Smooth muscle cell (in vitro differentiated cells): Measurements from ENCODE around the gene RSPH3. TPM values are rescaled to one million over a fixed set of nuclear protein-coding genes. Genes with fewer than 3 reads are reported as not detected.
A peak's percentile ranks its signal among the peaks of the same experiment; 100 is the strongest.
"Not testable (repeated sequence)": the region's sequence is repeated elsewhere in the genome, so short reads cannot be mapped to it uniquely, and the experiment has no call there.

Experiments
- DNase-seq: peaks from one replicate; lab custom pipeline; 2025; ENCODE audit not compliant: unreplicated experiment; lab: John Stamatoyannopoulos, UW
- H2AFZ ChIP-seq: fragments of 200-600 bp; sonication (generic); 2 replicates; pipeline ENCODE4 v1.6.0; 2016; ENCODE audit warnings: antibody characterized with exemption, low read depth, mild to moderate bottlenecking
- H3F3A ChIP-seq: fragments of 200-600 bp; sonication (generic); 2 replicates; pipeline ENCODE4 v1.6.0; 2017; ENCODE audit warnings: antibody characterized with exemption, low read depth
- H3K27ac ChIP-seq: fragments of 200-600 bp; sonication (generic); 2 replicates; pipeline ENCODE4 v1.5.1; 2016; ENCODE audit warnings: low read depth, mild to moderate bottlenecking
- H3K27me3 ChIP-seq: fragments of 200-600 bp; sonication (generic); 2 replicates; pipeline ENCODE4 v1.6.1; 2016; ENCODE audit warnings: low read depth, mild to moderate bottlenecking
- H3K36me3 ChIP-seq: fragments of 200-600 bp; sonication (generic); 2 replicates; pipeline ENCODE4 v1.5.1; 2016; ENCODE audit warnings: low read depth
- H3K4me1 ChIP-seq: fragments of 200-600 bp; sonication (generic); 2 replicates; pipeline ENCODE4 v1.5.1; 2016; ENCODE audit warnings: low read depth
- H3K4me2 ChIP-seq: fragments of 200-600 bp; sonication (generic); 2 replicates; pipeline ENCODE4 v1.6.0; 2016; ENCODE audit warnings: mild to moderate bottlenecking
- H3K4me3 ChIP-seq: fragments of 200-600 bp; sonication (generic); 2 replicates; pipeline ENCODE4 v1.5.1; 2016; ENCODE audit warnings: mild to moderate bottlenecking
- H3K79me2 ChIP-seq: fragments of 200-600 bp; sonication (generic); 2 replicates; pipeline ENCODE4 v1.6.0; 2016; ENCODE audit warnings: low read depth, mild to moderate bottlenecking
- H3K9ac ChIP-seq: fragments of 200-600 bp; sonication (generic); 2 replicates; pipeline ENCODE4 v1.6.0; 2016; ENCODE audit warnings: low read depth
- H3K9me3 ChIP-seq: fragments of 200-600 bp; sonication (generic); replicated peaks from 2 replicates; pipeline ENCODE4 v1.5.1; 2016; ENCODE audit warnings: low read depth
- H4K20me1 ChIP-seq: fragments of 200-600 bp; sonication (generic); 2 replicates; pipeline ENCODE4 v1.6.0; 2016; ENCODE audit warnings: low read depth
- CTCF ChIP-seq: fragments of 200-600 bp; sonication (generic); IDR thresholded peaks from 2 replicates; pipeline ENCODE4 v1.5.1; 2017; ENCODE audit warnings: borderline replicate concordance, mild to moderate bottlenecking, antibody characterized with exemption; ENCODE audit not compliant: insufficient read depth, poor library complexity, severe bottlenecking
- WGBS: methylation state at CpG from one replicate; pipeline ENCODE4 v1.1.7; 2016; ENCODE audit warnings: low lambda C conversion rate; 5-methylcytosine and 5-hydroxymethylcytosine counted together
- polyA plus RNA-seq: library from polyadenylated mRNA; unstranded; fragments of >200 nt; fragmentation: Nextera tagmentation; extraction: Ambion mirVana; gene quantifications from 2 replicates; pipeline ENCODE4 v1.2.1, GENCODE V29; 2016
- total RNA-seq: library from RNA; depleted of rRNA; stranded (reverse); fragments of >200 nt; gene quantifications from 2 replicates; pipeline ENCODE4 v1.2.3, GENCODE V29; 2014

The RSPH3 gene
- total and polyA plus RNA-seq, 2 experiments from 2014 or later, result 7.1 to 7.5 TPM

- Histone ChIP-seq H3K4me3 (no peak overlapping the region), H3K79me2 (no peaks in the 10 kb centered on the region), H4K20me1 (no peaks in the 10 kb centered on the region), H2AFZ (no peak overlapping the region), H3K9ac (peak overlapping the region; percentile 6), H3K36me3 (no peaks in the 10 kb centered on the region), H3K4me1 (peaks cover 3% of the 10 kb centered on the region), H3K27me3 (no peaks in the 10 kb centered on the region), H3K4me2 (peak overlapping the region; percentile 46), H3F3A (no peaks in the 10 kb centered on the region), H3K27ac (peak overlapping the region; percentile 81), H3K9me3 (no peaks in the 10 kb centered on the region)
- no peak for TF ChIP-seq CTCF
- WGBS, result 67% methylated on average over 8 of the region's 8 CpGs
- no peak for DNase-seq
Observed at GRCh38 chr6:159038914-159039884, 39.2 kb upstream of the RSPH3 start.

GRCh38 chr6:159038318-159038717, 38.3 kb upstream of the RSPH3 start:
- not testable (repeated sequence) for H2AFZ ChIP-seq, H3K9me3 ChIP-seq, H3K4me2 ChIP-seq, H4K20me1 ChIP-seq, H3F3A ChIP-seq, DNase-seq, H3K36me3 ChIP-seq, H3K4me1 ChIP-seq, H3K9ac ChIP-seq, H3K27me3 ChIP-seq, H3K79me2 ChIP-seq, H3K4me3 ChIP-seq
- 92% methylated on average over 12 of the region's 12 CpGs for WGBS
- peak overlapping the region; percentile 81 for H3K27ac ChIP-seq

- no peak for DNase-seq
- H3K4me2 ChIP-seq, result no peak overlapping the region
- no peak overlapping the region for H3K9ac ChIP-seq
- H3K27me3 ChIP-seq, result no peaks in the 10 kb centered on the region
- no peaks in the 10 kb centered on the region for H3K9me3 ChIP-seq
- H3K4me3 ChIP-seq, result no peak overlapping the region
- H4K20me1 ChIP-seq, result no peaks in the 10 kb centered on the region
- peaks cover 3% of the 10 kb centered on the region for H3K4me1 ChIP-seq
- H3K27ac ChIP-seq, result peak overlapping the region; percentile 81
- no peaks in the 10 kb centered on the region for H3F3A ChIP-seq
- WGBS, result 60% methylated on average over 5 of the region's 5 CpGs
- no peaks in the 10 kb centered on the region for H3K36me3 ChIP-seq
- TF ChIP-seq CTCF, result no peak
- no peaks in the 10 kb centered on the region for H3K79me2 ChIP-seq
- no peak overlapping the region for H2AFZ ChIP-seq
Observed at GRCh38 chr6:159037756-159038290, 37.8 kb upstream of the RSPH3 start.

- no peaks in the 10 kb centered on the region for H3K36me3 ChIP-seq
- no peaks in the 10 kb centered on the region for H3K79me2 ChIP-seq
- H4K20me1 ChIP-seq, result no peaks in the 10 kb centered on the region
- H3K4me1 ChIP-seq, result peaks cover 3% of the 10 kb centered on the region
- H3K9ac ChIP-seq, result no peak overlapping the region
- no peak overlapping the region for H2AFZ ChIP-seq
- H3K9me3 ChIP-seq, result no peaks in the 10 kb centered on the region
- WGBS, result 97% methylated on average over 14 of the region's 14 CpGs
- TF ChIP-seq CTCF, result no peak
- H3K4me3 ChIP-seq, result no peak overlapping the region
- H3K4me2 ChIP-seq, result no peak overlapping the region
- H3K27ac ChIP-seq, result no peak overlapping the region
- no peak for DNase-seq
- H3F3A ChIP-seq, result no peaks in the 10 kb centered on the region
- no peaks in the 10 kb centered on the region for H3K27me3 ChIP-seq
Observed at GRCh38 chr6:159036673-159037072, 36.7 kb upstream of the RSPH3 start.
